ENCODE results near the gene IFT81. TPM values are rescaled to one million over a fixed set of nuclear protein-coding genes. Genes with fewer than 3 reads are reported as not detected.

Gene IFT81
- total and polyA plus RNA-seq, 7 donors: 1.8 to 42.7 (median 20.4) TPM

- no peaks in the 10 kb centered on the region for H3K9me3 ChIP-seq
- 95 to 100% methylated on average over 1 of the region's 1 CpG for WGBS, 2 donors
- intact Hi-C loops (cut with DNase I): no loop called here
- TF ChIP-seq POLR2A (IDR thresholded peaks at IDR 0.05): no peak
- no peak for TF ChIP-seq POLR2AphosphoS5 (IDR thresholded peaks at IDR 0.05)
- TF ChIP-seq EP300 (IDR thresholded peaks at IDR 0.05): no peak
- TF ChIP-seq CTCF (IDR thresholded peaks at IDR 0.05): no peak
- no peaks in the 10 kb centered on the region for H3K27me3 ChIP-seq
- no peak overlapping the region for H3K27ac ChIP-seq
- no peak overlapping the region for H3K4me3 ChIP-seq
- no peak for DNase-seq
- H3K36me3 ChIP-seq: peaks cover 0 to 60% (median 2%) of the 10 kb centered on the region in 4 donors
- H3K4me1 ChIP-seq: peaks cover 0 to 8% (median 5%) of the 10 kb centered on the region in 4 donors
Observed at GRCh38 chr12:110186059-110186458, 61.9 kb downstream of the IFT81 start.

GRCh38 chr12:110193196-110193595, 69.0 kb downstream of the IFT81 start:
- no peak for DNase-seq
- intact Hi-C loops (cut with DNase I): no loop called here
- TF ChIP-seq CTCF (IDR thresholded peaks at IDR 0.05): no peak
- TF ChIP-seq POLR2AphosphoS5 (IDR thresholded peaks at IDR 0.05): no peak
- no peak for TF ChIP-seq EP300 (IDR thresholded peaks at IDR 0.05)
- no peak for TF ChIP-seq POLR2A (IDR thresholded peaks at IDR 0.05)
- no peak overlapping the region for H3K27ac ChIP-seq
- H3K36me3 ChIP-seq: peaks cover 0 to 51% (median 7%) of the 10 kb centered on the region in 4 donors
- no peaks in the 10 kb centered on the region for H3K9me3 ChIP-seq
- H3K4me1 ChIP-seq: no peaks in the 10 kb centered on the region
- H3K4me3 ChIP-seq: no peak overlapping the region
- WGBS, 2 donors: 90 to 92% methylated on average over 1 of the region's 1 CpG
- no peaks in the 10 kb centered on the region for H3K27me3 ChIP-seq

GRCh38 chr12:110197003-110197402, 72.8 kb downstream of the IFT81 start:
- Histone ChIP-seq H3K4me3 (no peak overlapping the region), H3K27ac (no peak overlapping the region), H3K4me1 (no peaks in the 10 kb centered on the region), H3K9me3 (no peaks in the 10 kb centered on the region), H3K27me3 (no peaks in the 10 kb centered on the region), H3K36me3 (peaks cover 0 to 36% (median 7%) of the 10 kb centered on the region in 4 donors)
- intact Hi-C loops (cut with DNase I): no loop called here
- 94 to 95% methylated on average over 2 of the region's 2 CpGs for WGBS, 2 donors
- TF ChIP-seq EP300 (IDR thresholded peaks at IDR 0.05) (no peak), CTCF (IDR thresholded peaks at IDR 0.05) (no peak)
- no peak for DNase-seq

- no peak overlapping the region for H3K4me3 ChIP-seq
- no peaks in the 10 kb centered on the region for H3K9me3 ChIP-seq
- no peak for DNase-seq
- H3K36me3 ChIP-seq: peaks cover 0 to 27% (median 3%) of the 10 kb centered on the region in 4 donors
- no peak overlapping the region for H3K27ac ChIP-seq
- no peaks in the 10 kb centered on the region for H3K27me3 ChIP-seq
- no peak for TF ChIP-seq POLR2AphosphoS5 (IDR thresholded peaks at IDR 0.05)
- no peak for TF ChIP-seq CTCF (IDR thresholded peaks at IDR 0.05)
- TF ChIP-seq POLR2A (IDR thresholded peaks at IDR 0.05): no peak
- TF ChIP-seq EP300 (IDR thresholded peaks at IDR 0.05): no peak
- intact Hi-C loops (cut with DNase I): no loop called here
- WGBS, 2 donors: 93 to 95% methylated on average over 1 of the region's 1 CpG
- no peaks in the 10 kb centered on the region for H3K4me1 ChIP-seq
Observed at GRCh38 chr12:110198386-110198785, 74.2 kb downstream of the IFT81 start.

Data from sigmoid colon (tissue), 7 donors.